Dermis microvascular lymphatic vessel endothelial cell (primary cell): ENCODE results near the gene IL3RA. TPM values are rescaled to one million over a fixed set of nuclear protein-coding genes. Genes with fewer than 3 reads are reported as not detected.
"Not testable (repeated sequence)": the region's sequence is repeated elsewhere in the genome, so short reads cannot be mapped to it uniquely, and the experiment has no call there.

Source experiments
- DNase-seq, 2 donors: peaks; one replicate each; pipeline versions ENCODE4 v3.0.0 to v3.0.0-alpha.2; 2010; ENCODE audit warnings: low read depth in 2 of 2
- total RNA-seq: library from RNA; depleted of rRNA; stranded (reverse); fragments of >200 nt; gene quantifications from 2 replicates; pipeline ENCODE4 v1.2.1, GENCODE V29; 2014

The IL3RA gene
- total RNA-seq = 15.9 and 20.4 TPM in 2 replicates

- DNase-seq = peak in 1 of 2 donors; percentile 60
Observed at GRCh38 chrX:1336331-1336943, at the start of gene IL3RA. IL3RA (plus strand) TSS chrX:1336785; CDS start chrX:1341766, 4,981 bp downstream.

GRCh38 chrX:1289535-1289934, 47.0 kb upstream of the IL3RA start:
- no peak for DNase-seq

GRCh38 chrX:1291110-1291740, 45.4 kb upstream of the IL3RA start:
- no peak for DNase-seq

GRCh38 chrX:1292575-1293290, 43.9 kb upstream of the IL3RA start:
- no peak for DNase-seq

GRCh38 chrX:1294301-1295067, 42.1 kb upstream of the IL3RA start:
- no peak for DNase-seq

- no peak for DNase-seq
Observed at GRCh38 chrX:1295550-1295949, 41.0 kb upstream of the IL3RA start.

GRCh38 chrX:1297591-1297990, 39.0 kb upstream of the IL3RA start:
- DNase-seq = not testable (repeated sequence)

GRCh38 chrX:1300449-1300848, 36.1 kb upstream of the IL3RA start:
- no peak for DNase-seq

GRCh38 chrX:1305411-1305810, 31.2 kb upstream of the IL3RA start:
- no peak for DNase-seq

GRCh38 chrX:1306909-1307625, 29.5 kb upstream of the IL3RA start:
- DNase-seq = no peak

- DNase-seq = no peak
Observed at GRCh38 chrX:1307626-1308340, 28.8 kb upstream of the IL3RA start.

GRCh38 chrX:1308476-1308875, 28.1 kb upstream of the IL3RA start:
- DNase-seq = no peak

- DNase-seq = not testable (repeated sequence)
Observed at GRCh38 chrX:1308917-1309316, 27.7 kb upstream of the IL3RA start.

- DNase-seq = no peak
Observed at GRCh38 chrX:1313788-1314187, 22.8 kb upstream of the IL3RA start.

- DNase-seq = peak in 1 of 2 donors; percentile 12
Observed at GRCh38 chrX:1316527-1316926, 20.1 kb upstream of the IL3RA start.

- DNase-seq = no peak
Observed at GRCh38 chrX:1321674-1322073, 14.9 kb upstream of the IL3RA start.

GRCh38 chrX:1322393-1322792, 14.2 kb upstream of the IL3RA start:
- no peak for DNase-seq

- peak; percentile 59 to 81 for DNase-seq
Observed at GRCh38 chrX:1323315-1323714, 13.3 kb upstream of the IL3RA start.

GRCh38 chrX:1325515-1326116, 11.0 kb upstream of the IL3RA start:
- no peak for DNase-seq

GRCh38 chrX:1327651-1328304, 8.8 kb upstream of the IL3RA start:
- peak; percentile 21 to 70 for DNase-seq
